NCI-H82 (cell line): ENCODE results near the gene SNAI3.

Experiments used
- DNase-seq: peaks from one replicate; lab custom pipeline; 2025; lab: John Stamatoyannopoulos, UW

Gene SNAI3

GRCh38 chr16:88649924-88650748 lies 36.2 kb downstream of the SNAI3 start:
- peak; percentile 33 for DNase-seq

- DNase-seq, result peak; percentile 18
Observed at GRCh38 chr16:88649195-88649923, 36.9 kb downstream of the SNAI3 start.

- no peak for DNase-seq
Observed at GRCh38 chr16:88647178-88648070, 38.9 kb downstream of the SNAI3 start.

- no peak for DNase-seq
Observed at GRCh38 chr16:88646345-88647034, 39.8 kb downstream of the SNAI3 start.

- no peak for DNase-seq
Observed at GRCh38 chr16:88645941-88646340, 40.4 kb downstream of the SNAI3 start.

- DNase-seq, result no peak
Observed at GRCh38 chr16:88645455-88645854, 40.9 kb downstream of the SNAI3 start.

- no peak for DNase-seq
Observed at GRCh38 chr16:88643644-88643932, 42.7 kb downstream of the SNAI3 start.

GRCh38 chr16:88642881-88643643 lies 43.2 kb downstream of the SNAI3 start:
- no peak for DNase-seq

- no peak for DNase-seq
Observed at GRCh38 chr16:88640498-88641247, 45.6 kb downstream of the SNAI3 start.

- DNase-seq, result no peak
Observed at GRCh38 chr16:88640039-88640495, 46.2 kb downstream of the SNAI3 start.

GRCh38 chr16:88639231-88640038 lies 46.9 kb downstream of the SNAI3 start:
- peak; percentile 16 for DNase-seq

- DNase-seq, result no peak
Observed at GRCh38 chr16:88638323-88639230, 47.7 kb downstream of the SNAI3 start, which contains the start of gene IL17C. Gene IL17C (plus strand): TSS chr16:88638572. CDS start chr16:88638642, 70 bp downstream.

- no peak for DNase-seq
Observed at GRCh38 chr16:88636488-88637265, 49.6 kb downstream of the SNAI3 start.

GRCh38 chr16:88635671-88636319 lies 50.5 kb downstream of the SNAI3 start:
- DNase-seq, result no peak

GRCh38 chr16:88634994-88635670 lies 51.2 kb downstream of the SNAI3 start:
- DNase-seq, result no peak
